ENCODE data around the gene SIGLEC1. TPM values are rescaled to one million over a fixed set of nuclear protein-coding genes. Genes with fewer than 3 reads are reported as not detected.

SIGLEC1 gene
- total RNA-seq, 2 donors from 2014 or later: not detected

- Mint-ChIP-seq H3K27me3 (peaks cover 39% of the 10 kb centered on the region), H3K4me3 (no peak overlapping the region), H3K9me3 (no peaks in the 10 kb centered on the region), H3K4me1 (no peaks in the 10 kb centered on the region), H3K27ac (no peak overlapping the region), H3K36me3 (ENCODE audit: low read depth) (no peaks in the 10 kb centered on the region)
- ATAC-seq (replicated peaks): no peak
Measured at GRCh38 chr20:3724356-3724755, 12.0 kb upstream of the SIGLEC1 start.

- no peaks in the 10 kb centered on the region for H3K4me1 Mint-ChIP-seq
- peaks cover 36% of the 10 kb centered on the region for H3K27me3 Mint-ChIP-seq
- ATAC-seq (replicated peaks): no peak
- H3K27ac Mint-ChIP-seq: no peak overlapping the region
- no peaks in the 10 kb centered on the region for H3K9me3 Mint-ChIP-seq
- no peaks in the 10 kb centered on the region for H3K36me3 Mint-ChIP-seq (ENCODE audit: low read depth)
- no peak overlapping the region for H3K4me3 Mint-ChIP-seq
Measured at GRCh38 chr20:3723284-3723683, 10.9 kb upstream of the SIGLEC1 start.

- Mint-ChIP-seq H3K4me1 (no peaks in the 10 kb centered on the region), H3K27me3 (peaks cover 22% of the 10 kb centered on the region), H3K9me3 (no peaks in the 10 kb centered on the region)
Measured at GRCh38 chr20:3721912-3722311, 9.5 kb upstream of the SIGLEC1 start.

GRCh38 chr20:3720626-3721025, 8.2 kb upstream of the SIGLEC1 start:
- Mint-ChIP-seq H3K27ac (no peak overlapping the region), H3K27me3 (peaks cover 17% of the 10 kb centered on the region), H3K36me3 (ENCODE audit: low read depth) (no peaks in the 10 kb centered on the region), H3K4me3 (no peak overlapping the region), H3K9me3 (no peaks in the 10 kb centered on the region), H3K4me1 (no peaks in the 10 kb centered on the region)
- ATAC-seq (replicated peaks): no peak

More at GRCh38 chr20:3721912-3722311, 9.5 kb upstream of the SIGLEC1 start:
- no peak overlapping the region for H3K27ac Mint-ChIP-seq
- H3K4me3 Mint-ChIP-seq: no peak overlapping the region
- no peaks in the 10 kb centered on the region for H3K36me3 Mint-ChIP-seq (ENCODE audit: low read depth)
- no peak for ATAC-seq (replicated peaks)

- H3K4me3 Mint-ChIP-seq: no peak overlapping the region
- no peak for ATAC-seq (replicated peaks)
- no peaks in the 10 kb centered on the region for H3K36me3 Mint-ChIP-seq (ENCODE audit: low read depth)
- peaks cover 17% of the 10 kb centered on the region for H3K27me3 Mint-ChIP-seq
- no peak overlapping the region for H3K27ac Mint-ChIP-seq
- H3K9me3 Mint-ChIP-seq: no peaks in the 10 kb centered on the region
- no peaks in the 10 kb centered on the region for H3K4me1 Mint-ChIP-seq
Measured at GRCh38 chr20:3720068-3720467, 7.7 kb upstream of the SIGLEC1 start.

GRCh38 chr20:3719046-3719445, 6.6 kb upstream of the SIGLEC1 start:
- H3K36me3 Mint-ChIP-seq (ENCODE audit: low read depth): no peaks in the 10 kb centered on the region
- H3K4me1 Mint-ChIP-seq: no peaks in the 10 kb centered on the region
- H3K9me3 Mint-ChIP-seq: no peaks in the 10 kb centered on the region
- H3K4me3 Mint-ChIP-seq: no peak overlapping the region
- H3K27me3 Mint-ChIP-seq: peaks cover 17% of the 10 kb centered on the region
- ATAC-seq (replicated peaks): no peak
- no peak overlapping the region for H3K27ac Mint-ChIP-seq

GRCh38 chr20:3716195-3716834, 3.9 kb upstream of the SIGLEC1 start:
- Mint-ChIP-seq H3K9me3 (no peaks in the 10 kb centered on the region), H3K4me1 (no peaks in the 10 kb centered on the region), H3K36me3 (ENCODE audit: low read depth) (no peaks in the 10 kb centered on the region), H3K4me3 (no peak overlapping the region), H3K27me3 (peaks cover 14% of the 10 kb centered on the region), H3K27ac (no peak overlapping the region)
- ATAC-seq (replicated peaks): peak; percentile 57

- Mint-ChIP-seq H3K4me3 (no peak overlapping the region), H3K36me3 (ENCODE audit: low read depth) (no peaks in the 10 kb centered on the region), H3K9me3 (no peaks in the 10 kb centered on the region), H3K27me3 (peaks cover 4% of the 10 kb centered on the region), H3K4me1 (no peaks in the 10 kb centered on the region), H3K27ac (no peak overlapping the region)
- ATAC-seq (replicated peaks): no peak
Measured at GRCh38 chr20:3714092-3714491, 1.7 kb upstream of the SIGLEC1 start.

- H3K9me3 Mint-ChIP-seq: no peaks in the 10 kb centered on the region
- no peak overlapping the region for H3K4me3 Mint-ChIP-seq
- H3K4me1 Mint-ChIP-seq: no peaks in the 10 kb centered on the region
- H3K36me3 Mint-ChIP-seq (ENCODE audit: low read depth): no peaks in the 10 kb centered on the region
- H3K27ac Mint-ChIP-seq: no peak overlapping the region
- no peak for ATAC-seq (replicated peaks)
- H3K27me3 Mint-ChIP-seq: peaks cover 4% of the 10 kb centered on the region
Measured at GRCh38 chr20:3711484-3711941, 887 bp downstream of the SIGLEC1 start.

- Mint-ChIP-seq H3K27ac (no peak overlapping the region), H3K9me3 (no peaks in the 10 kb centered on the region), H3K27me3 (peaks cover 4% of the 10 kb centered on the region), H3K4me1 (no peaks in the 10 kb centered on the region), H3K36me3 (ENCODE audit: low read depth) (no peaks in the 10 kb centered on the region), H3K4me3 (no peak overlapping the region)
- ATAC-seq (replicated peaks): peak; percentile 68
Measured at GRCh38 chr20:3710703-3711483, 1.5 kb downstream of the SIGLEC1 start.

GRCh38 chr20:3710011-3710466, 2.4 kb downstream of the SIGLEC1 start:
- peaks cover 4% of the 10 kb centered on the region for H3K27me3 Mint-ChIP-seq
- H3K4me3 Mint-ChIP-seq: no peak overlapping the region
- H3K9me3 Mint-ChIP-seq: no peaks in the 10 kb centered on the region
- no peak for ATAC-seq (replicated peaks)
- H3K4me1 Mint-ChIP-seq: no peaks in the 10 kb centered on the region
- H3K27ac Mint-ChIP-seq: no peak overlapping the region
- no peaks in the 10 kb centered on the region for H3K36me3 Mint-ChIP-seq (ENCODE audit: low read depth)

GRCh38 chr20:3707508-3707899, 4.9 kb downstream of the SIGLEC1 start:
- H3K36me3 Mint-ChIP-seq (ENCODE audit: low read depth): no peaks in the 10 kb centered on the region
- peaks cover 4% of the 10 kb centered on the region for H3K27me3 Mint-ChIP-seq
- H3K4me1 Mint-ChIP-seq: no peaks in the 10 kb centered on the region
- no peak for ATAC-seq (replicated peaks)
- peak overlapping the region; percentile 12 for H3K27ac Mint-ChIP-seq
- no peaks in the 10 kb centered on the region for H3K9me3 Mint-ChIP-seq
- no peak overlapping the region for H3K4me3 Mint-ChIP-seq

- H3K36me3 Mint-ChIP-seq (ENCODE audit: low read depth): no peaks in the 10 kb centered on the region
- H3K27me3 Mint-ChIP-seq: peaks cover 3% of the 10 kb centered on the region
- H3K4me3 Mint-ChIP-seq: no peak overlapping the region
- no peak for ATAC-seq (replicated peaks)
- no peak overlapping the region for H3K27ac Mint-ChIP-seq
- no peaks in the 10 kb centered on the region for H3K9me3 Mint-ChIP-seq
- H3K4me1 Mint-ChIP-seq: no peaks in the 10 kb centered on the region
Measured at GRCh38 chr20:3706774-3707507, 5.5 kb downstream of the SIGLEC1 start.

GRCh38 chr20:3705970-3706739, 6.2 kb downstream of the SIGLEC1 start:
- H3K27ac Mint-ChIP-seq: no peak overlapping the region
- H3K4me1 Mint-ChIP-seq: no peaks in the 10 kb centered on the region
- no peak for ATAC-seq (replicated peaks)
- H3K36me3 Mint-ChIP-seq (ENCODE audit: low read depth): no peaks in the 10 kb centered on the region
- no peaks in the 10 kb centered on the region for H3K9me3 Mint-ChIP-seq
- no peak overlapping the region for H3K4me3 Mint-ChIP-seq
- H3K27me3 Mint-ChIP-seq: no peaks in the 10 kb centered on the region
